K562 (cell line): ENCODE measurements around the gene ANKMY1. TPM values are rescaled to one million over a fixed set of nuclear protein-coding genes. Genes with fewer than 3 reads are reported as not detected.
A peak's percentile ranks its signal among the peaks of the same experiment; 100 is the strongest.

Source experiments
- BHLHE40 ChIP-seq: IDR thresholded peaks from 2 replicates; pipeline ENCODE4 v1.6.1; 2011; ENCODE audit warnings: low read length, improper control_type of control experiment
- EP400 ChIP-seq: fragments of 450-650 bp; IDR thresholded peaks from 2 replicates; pipeline ENCODE4 v1.6.1; 2017; ENCODE audit warnings: antibody characterized with exemption, mild to moderate bottlenecking, moderate library complexity
- FOS ChIP-seq: IDR thresholded peaks from 3 replicates; pipeline ENCODE4 v1.6.1; 2011; ENCODE audit not compliant: insufficient read length; ENCODE audit errors: extremely low read depth
- HNRNPUL1 ChIP-seq: fragments of 200-400 bp; formaldehyde crosslinking; IDR thresholded peaks from 2 replicates; pipeline ENCODE4 v1.6.1; 2017; ENCODE audit warnings: low read length
- MYC ChIP-seq, 2 experiments: fragments of 250-450 bp in 1 of 2; sonication (Bioruptor Pico) in 1 of 2; IDR thresholded peaks; 2 replicates each; pipeline versions ENCODE4 v1.5.1 to v1.6.1; 2012 to 2021; ENCODE audit warnings: low read depth in 2 of 2, borderline replicate concordance in 1 of 2, improper control_type of control experiment in 1 of 2, low read length in 1 of 2, mild to moderate bottlenecking in 1 of 2, moderate library complexity in 1 of 2
- NFE2L1 ChIP-seq: fragments of 450-650 bp; IDR thresholded peaks from 2 replicates; pipeline ENCODE4 v1.6.1; 2016; ENCODE audit warnings: missing genetic modification characterization, low read depth, mild to moderate bottlenecking, missing compliant biosample characterization, moderate library complexity, borderline replicate concordance
- NR2C2 ChIP-seq, 2 experiments: fragments of 200-800 bp in 1 of 2; sonication (Bioruptor generic) in 1 of 2; sonication (generic) in 1 of 2; formaldehyde crosslinking in 1 of 2; IDR thresholded peaks; 2 replicates each; pipeline versions ENCODE4 v1.6.1 to v1.8.0; 2016 to 2022; ENCODE audit warnings: mild to moderate bottlenecking in 1 of 2, missing compliant biosample characterization in 1 of 2, missing genetic modification characterization in 1 of 2, missing genetic modification reagents in 1 of 2
- PHF21A ChIP-seq: fragments of 450-650 bp; IDR thresholded peaks from 2 replicates; pipeline ENCODE4 v1.6.1; 2017; ENCODE audit warnings: low read depth, borderline replicate concordance
- ZNF444 ChIP-seq: fragments of 250-450 bp; sonication (Bioruptor Pico); IDR thresholded peaks from 2 replicates; pipeline ENCODE4 v1.4.0; 2020; ENCODE audit warnings: mild to moderate bottlenecking, moderate library complexity
- ZNF696 ChIP-seq: fragments of 250-450 bp; sonication (Bioruptor Pico); conservative IDR thresholded peaks from 2 replicates; pipeline ENCODE4 v1.4.0; 2020; ENCODE audit warnings: mild to moderate bottlenecking, moderate library complexity
- polyA plus RNA-seq, 8 experiments: library from polyadenylated mRNA; depleted of rRNA in 4 of 8; stranded (reverse) in 5 of 8; unstranded in 3 of 8; fragments of >200 nt; fragmentation: Nextera tagmentation in 2 of 8; fragmentation: Illumina TruSeq in 1 of 8; extraction: Ambion mirVana in 2 of 8; extraction: Trizol in 1 of 8; gene quantifications; 2 replicates each; pipeline versions ENCODE4 v1.2.1 to v1.2.3, GENCODE V29; 2011 to 2014; ENCODE audit warnings: inconsistent platforms in 1 of 8, missing spikeins in 1 of 8
- total RNA-seq, 7 experiments: library from RNA; depleted of rRNA in 6 of 7; stranded (reverse); fragments of >200 nt in 6 of 7; fragmentation: Illumina TruSeq in 2 of 7; extraction: Trizol in 2 of 7; gene quantifications; 2 replicates each; pipeline versions ENCODE4 v1.2.1 to v1.2.3, GENCODE V29; 2011 to 2021; ENCODE audit warnings: low replicate concordance in 1 of 7
- TF ChIP-seq, protein P1 (sequence below): fragments of 200-800 bp; sonication (Bioruptor generic); IDR thresholded peaks from 2 replicates; pipeline ENCODE4 v1.6.1; 2017; ENCODE audit warnings: missing genetic modification characterization, missing compliant biosample characterization
- TF ChIP-seq, protein P2 (sequence below): fragments of 250-450 bp; sonication (Bioruptor Pico); IDR thresholded peaks from 2 replicates; pipeline ENCODE4 v1.5.0; 2021
- TF ChIP-seq, protein P3 (sequence below): fragments of 450-650 bp; formaldehyde crosslinking; IDR thresholded peaks from 2 replicates; pipeline ENCODE4 v1.4.0; 2022; ENCODE audit warnings: missing genetic modification characterization
- TF ChIP-seq, protein P4 (sequence below), 2 experiments: IDR thresholded peaks; 2 replicates each; pipeline ENCODE4 v1.6.1; 2012; ENCODE audit warnings: improper control_type of control experiment in 2 of 2, low read depth in 2 of 2, low read length in 2 of 2, borderline replicate concordance in 1 of 2
- TF ChIP-seq, protein P5 (sequence below): sonication (generic); formaldehyde crosslinking; IDR thresholded peaks from 2 replicates; pipeline ENCODE4 v1.8.0; 2022; ENCODE audit warnings: missing genetic modification reagents, mild to moderate bottlenecking, moderate library complexity, borderline replicate concordance
- TF ChIP-seq, protein P6 (sequence below): sonication (generic); formaldehyde crosslinking; IDR thresholded peaks from 2 replicates; pipeline ENCODE4 v1.8.1; 2023; ENCODE audit warnings: mild to moderate bottlenecking, missing genetic modification reagents

ANKMY1 gene
- total and polyA plus RNA-seq, 9 of the 15 experiments (the other 6 are each of a cell fraction or from before 2014, with no cell fraction given) = 0.75 to 15.1 (median 11.7) TPM

DNA sequence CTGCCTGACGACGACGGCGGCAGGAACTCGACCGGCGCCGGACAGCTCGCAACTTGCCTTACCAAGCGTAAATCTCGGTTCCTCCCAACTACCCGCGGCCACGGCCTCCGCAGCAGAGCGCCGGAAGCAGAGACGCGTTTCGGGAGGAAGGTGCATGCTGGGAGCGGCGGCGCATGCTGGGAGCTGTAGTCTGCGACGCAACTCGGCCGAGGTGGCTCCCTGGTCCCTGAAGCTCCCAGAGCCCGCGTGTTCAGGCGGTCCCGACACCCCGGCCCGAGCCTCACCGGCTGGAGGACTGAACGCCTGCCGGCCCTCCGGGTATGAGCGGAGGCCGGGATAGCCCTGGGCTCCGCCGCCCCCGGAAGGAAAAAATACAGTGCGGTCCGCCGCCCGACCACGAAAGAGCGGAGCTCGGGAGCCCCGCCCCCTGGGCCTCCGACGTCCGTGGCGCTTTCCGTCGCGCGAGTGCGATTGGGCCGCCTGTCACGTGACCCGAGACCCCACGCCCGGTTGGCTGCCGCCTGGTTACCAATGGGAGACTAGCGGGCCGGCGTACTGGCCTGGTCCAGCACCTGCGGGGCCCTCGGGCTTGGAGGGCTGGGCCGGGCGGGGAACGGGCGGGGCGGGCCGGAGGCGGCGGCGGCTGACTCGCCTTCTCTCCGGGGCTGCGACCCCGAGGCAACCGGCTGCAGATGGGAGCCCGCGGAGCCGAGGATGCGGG lies 28.6 kb upstream of the ANKMY1 start, which contains the start of gene CAPN10 (continued):
- TF ChIP-seq, protein P1, sequence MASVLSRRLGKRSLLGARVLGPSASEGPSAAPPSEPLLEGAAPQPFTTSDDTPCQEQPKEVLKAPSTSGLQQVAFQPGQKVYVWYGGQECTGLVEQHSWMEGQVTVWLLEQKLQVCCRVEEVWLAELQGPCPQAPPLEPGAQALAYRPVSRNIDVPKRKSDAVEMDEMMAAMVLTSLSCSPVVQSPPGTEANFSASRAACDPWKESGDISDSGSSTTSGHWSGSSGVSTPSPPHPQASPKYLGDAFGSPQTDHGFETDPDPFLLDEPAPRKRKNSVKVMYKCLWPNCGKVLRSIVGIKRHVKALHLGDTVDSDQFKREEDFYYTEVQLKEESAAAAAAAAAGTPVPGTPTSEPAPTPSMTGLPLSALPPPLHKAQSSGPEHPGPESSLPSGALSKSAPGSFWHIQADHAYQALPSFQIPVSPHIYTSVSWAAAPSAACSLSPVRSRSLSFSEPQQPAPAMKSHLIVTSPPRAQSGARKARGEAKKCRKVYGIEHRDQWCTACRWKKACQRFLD = 0 out of 2 replicates have a peak, but pooled peaks have one; percentile 66
- TF ChIP-seq HNRNPUL1 (no peak), NFE2L1 (no peak), EP400 (peak; percentile 82), ZNF444 (no peak), ZNF696 (no peak), PHF21A (peak; percentile 83; the same call in 1 of the 2 replicates), MYC (IDR thresholded peaks at IDR 0.05; ENCODE audit: low read depth, low read length) (peak; percentile 63), MYC (CRISPR knock-in tag; IDR thresholded peaks at IDR 0.05; ENCODE audit: borderline replicate concordance, low read depth) (peak; percentile 61; the same call in 1 of the 2 replicates), NR2C2 (CRISPR knock-in tag; IDR thresholded peaks at IDR 0.05) (peak; percentile 61), NR2C2 (tag; IDR thresholded peaks at IDR 0.05) (peak; percentile 95), FOS (peak; percentile 22), BHLHE40 (peak; percentile 32)
- TF ChIP-seq, protein P2, sequence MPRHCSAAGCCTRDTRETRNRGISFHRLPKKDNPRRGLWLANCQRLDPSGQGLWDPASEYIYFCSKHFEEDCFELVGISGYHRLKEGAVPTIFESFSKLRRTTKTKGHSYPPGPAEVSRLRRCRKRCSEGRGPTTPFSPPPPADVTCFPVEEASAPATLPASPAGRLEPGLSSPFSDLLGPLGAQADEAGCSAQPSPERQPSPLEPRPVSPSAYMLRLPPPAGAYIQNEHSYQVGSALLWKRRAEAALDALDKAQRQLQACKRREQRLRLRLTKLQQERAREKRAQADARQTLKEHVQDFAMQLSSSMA (CRISPR knock-in tag) = no peak
- TF ChIP-seq, protein P3, sequence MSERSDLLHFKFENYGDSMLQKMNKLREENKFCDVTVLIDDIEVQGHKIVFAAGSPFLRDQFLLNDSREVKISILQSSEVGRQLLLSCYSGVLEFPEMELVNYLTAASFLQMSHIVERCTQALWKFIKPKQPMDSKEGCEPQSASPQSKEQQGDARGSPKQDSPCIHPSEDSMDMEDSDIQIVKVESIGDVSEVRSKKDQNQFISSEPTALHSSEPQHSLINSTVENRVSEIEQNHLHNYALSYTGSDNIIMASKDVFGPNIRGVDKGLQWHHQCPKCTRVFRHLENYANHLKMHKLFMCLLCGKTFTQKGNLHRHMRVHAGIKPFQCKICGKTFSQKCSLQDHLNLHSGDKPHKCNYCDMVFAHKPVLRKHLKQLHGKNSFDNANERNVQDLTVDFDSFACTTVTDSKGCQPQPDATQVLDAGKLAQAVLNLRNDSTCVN (CRISPR knock-in tag) = no peak
- TF ChIP-seq, protein P4, sequence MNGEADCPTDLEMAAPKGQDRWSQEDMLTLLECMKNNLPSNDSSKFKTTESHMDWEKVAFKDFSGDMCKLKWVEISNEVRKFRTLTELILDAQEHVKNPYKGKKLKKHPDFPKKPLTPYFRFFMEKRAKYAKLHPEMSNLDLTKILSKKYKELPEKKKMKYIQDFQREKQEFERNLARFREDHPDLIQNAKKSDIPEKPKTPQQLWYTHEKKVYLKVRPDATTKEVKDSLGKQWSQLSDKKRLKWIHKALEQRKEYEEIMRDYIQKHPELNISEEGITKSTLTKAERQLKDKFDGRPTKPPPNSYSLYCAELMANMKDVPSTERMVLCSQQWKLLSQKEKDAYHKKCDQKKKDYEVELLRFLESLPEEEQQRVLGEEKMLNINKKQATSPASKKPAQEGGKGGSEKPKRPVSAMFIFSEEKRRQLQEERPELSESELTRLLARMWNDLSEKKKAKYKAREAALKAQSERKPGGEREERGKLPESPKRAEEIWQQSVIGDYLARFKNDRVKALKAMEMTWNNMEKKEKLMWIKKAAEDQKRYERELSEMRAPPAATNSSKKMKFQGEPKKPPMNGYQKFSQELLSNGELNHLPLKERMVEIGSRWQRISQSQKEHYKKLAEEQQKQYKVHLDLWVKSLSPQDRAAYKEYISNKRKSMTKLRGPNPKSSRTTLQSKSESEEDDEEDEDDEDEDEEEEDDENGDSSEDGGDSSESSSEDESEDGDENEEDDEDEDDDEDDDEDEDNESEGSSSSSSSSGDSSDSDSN (IDR thresholded peaks at IDR 0.05; ENCODE audit: borderline replicate concordance in 1 of 2, low read depth in 2 of 2, low read length in 2 of 2) = no peak
- TF ChIP-seq, protein P5, sequence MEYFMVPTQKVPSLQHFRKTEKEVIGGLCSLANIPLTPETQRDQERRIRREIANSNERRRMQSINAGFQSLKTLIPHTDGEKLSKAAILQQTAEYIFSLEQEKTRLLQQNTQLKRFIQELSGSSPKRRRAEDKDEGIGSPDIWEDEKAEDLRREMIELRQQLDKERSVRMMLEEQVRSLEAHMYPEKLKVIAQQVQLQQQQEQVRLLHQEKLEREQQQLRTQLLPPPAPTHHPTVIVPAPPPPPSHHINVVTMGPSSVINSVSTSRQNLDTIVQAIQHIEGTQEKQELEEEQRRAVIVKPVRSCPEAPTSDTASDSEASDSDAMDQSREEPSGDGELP (CRISPR knock-in tag) = peak; percentile 66
- TF ChIP-seq, protein P6, sequence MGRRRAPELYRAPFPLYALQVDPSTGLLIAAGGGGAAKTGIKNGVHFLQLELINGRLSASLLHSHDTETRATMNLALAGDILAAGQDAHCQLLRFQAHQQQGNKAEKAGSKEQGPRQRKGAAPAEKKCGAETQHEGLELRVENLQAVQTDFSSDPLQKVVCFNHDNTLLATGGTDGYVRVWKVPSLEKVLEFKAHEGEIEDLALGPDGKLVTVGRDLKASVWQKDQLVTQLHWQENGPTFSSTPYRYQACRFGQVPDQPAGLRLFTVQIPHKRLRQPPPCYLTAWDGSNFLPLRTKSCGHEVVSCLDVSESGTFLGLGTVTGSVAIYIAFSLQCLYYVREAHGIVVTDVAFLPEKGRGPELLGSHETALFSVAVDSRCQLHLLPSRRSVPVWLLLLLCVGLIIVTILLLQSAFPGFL (CRISPR knock-in tag) = peak; percentile 30; the same call in 1 of the 2 replicates
